SKM-1 (cell line): ENCODE data around the gene CACNA1C.

Experiments
- DNase-seq: peaks from one replicate; lab custom pipeline; 2025; ENCODE audit not compliant: unreplicated experiment; lab: John Stamatoyannopoulos, UW

Gene CACNA1C

DNA sequence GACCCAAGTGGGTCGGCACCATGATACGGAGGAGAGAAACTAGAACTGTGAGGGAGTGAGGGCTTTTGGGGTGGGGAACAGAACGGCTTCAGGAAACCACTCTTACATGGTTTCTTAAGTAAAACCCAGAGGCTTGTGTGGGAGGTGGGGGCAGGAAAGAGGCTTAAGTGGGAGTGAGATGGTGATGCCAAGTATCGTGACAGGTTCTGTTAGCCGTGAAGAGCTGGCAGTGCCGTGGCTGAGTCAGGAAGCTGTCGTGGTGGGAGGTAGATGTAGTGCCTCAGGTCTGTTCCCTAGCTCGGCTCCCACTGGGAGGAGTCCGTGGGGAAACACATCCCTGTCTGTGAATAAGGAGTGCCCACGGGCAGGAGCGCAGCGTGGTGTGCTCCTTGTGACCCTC is 556.2 kb downstream of the CACNA1C start:
- no peak for DNase-seq

GRCh38 chr12:2610358-2610757 is 557.6 kb downstream of the CACNA1C start:
- DNase-seq, result no peak

DNA sequence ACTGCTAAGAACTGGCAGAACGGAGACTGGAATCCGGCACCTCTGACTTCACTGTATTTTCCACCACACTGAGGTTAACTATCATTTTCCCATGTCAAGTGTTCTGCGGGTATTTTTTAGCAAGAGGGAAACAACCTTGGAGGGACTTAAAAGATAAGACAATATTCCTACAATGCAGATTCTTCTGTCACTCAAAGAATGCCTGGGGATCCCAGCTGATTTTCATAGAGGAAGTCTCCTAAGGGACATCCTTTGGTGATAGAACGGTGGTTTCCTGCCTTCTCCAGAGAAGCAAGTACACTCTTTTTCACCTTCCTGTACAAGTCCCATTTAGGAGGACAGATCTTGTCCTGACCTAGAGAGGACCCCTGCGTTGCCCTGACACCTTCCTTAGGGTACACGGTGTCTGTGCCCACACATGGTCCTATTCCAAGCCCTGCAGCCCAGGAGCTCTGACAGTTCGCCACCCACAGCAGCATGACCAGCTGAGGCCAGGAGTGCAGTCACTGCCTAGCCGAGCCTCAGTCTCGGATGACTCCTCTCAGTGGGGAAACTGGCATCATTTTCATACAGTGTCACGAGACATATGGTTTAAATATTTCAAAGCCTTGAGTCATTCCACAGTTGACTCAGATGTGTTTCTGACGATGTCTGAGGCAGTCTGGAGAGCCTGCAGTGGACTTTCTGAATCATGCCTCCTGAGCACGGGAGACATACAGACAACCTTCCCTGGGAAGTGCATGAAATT is 560.7 kb downstream of the CACNA1C start:
- no peak for DNase-seq

DNA sequence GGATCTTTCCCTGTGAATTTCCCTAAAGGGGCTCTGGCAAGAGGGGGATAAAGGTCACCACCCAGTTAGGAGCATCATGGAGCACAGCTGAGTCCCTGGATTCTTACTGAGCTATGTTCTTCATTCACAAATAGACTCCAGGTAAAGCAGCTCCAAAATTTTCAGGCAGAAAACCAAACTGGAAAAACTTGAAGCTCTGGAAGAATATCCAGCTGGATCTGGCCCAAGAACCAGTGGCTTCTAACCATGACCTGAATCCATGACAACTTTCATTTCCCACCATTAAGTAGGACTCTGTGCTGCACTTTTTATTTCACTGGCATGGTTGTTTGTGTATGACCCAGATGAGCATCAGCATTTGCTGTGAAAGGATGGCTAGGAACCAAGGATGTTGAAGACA is 561.6 kb downstream of the CACNA1C start:
- no peak for DNase-seq

GRCh38 chr12:2615665-2616402 is 563.0 kb downstream of the CACNA1C start:
- DNase-seq, result no peak

DNA sequence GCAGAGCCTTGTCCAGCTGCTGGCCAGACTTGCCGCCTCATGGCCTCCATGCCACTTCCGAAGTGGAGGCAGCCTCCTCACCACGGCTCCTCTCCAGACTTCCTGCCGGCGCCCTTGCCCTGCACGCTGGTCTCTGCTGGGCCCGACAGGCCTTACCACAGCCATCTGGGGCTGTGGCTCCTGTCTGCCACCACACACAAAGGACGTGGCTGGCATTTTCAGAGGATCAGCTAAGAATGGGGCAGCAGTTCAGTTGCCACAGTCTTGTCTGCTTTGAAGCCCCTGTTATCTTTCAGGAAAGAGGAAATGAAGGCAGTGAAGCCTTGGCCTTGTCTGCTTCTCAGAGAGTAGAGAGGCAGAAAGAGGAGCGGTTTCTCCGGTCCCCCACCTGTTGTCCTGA is 564.0 kb downstream of the CACNA1C start:
- DNase-seq, result no peak

DNA sequence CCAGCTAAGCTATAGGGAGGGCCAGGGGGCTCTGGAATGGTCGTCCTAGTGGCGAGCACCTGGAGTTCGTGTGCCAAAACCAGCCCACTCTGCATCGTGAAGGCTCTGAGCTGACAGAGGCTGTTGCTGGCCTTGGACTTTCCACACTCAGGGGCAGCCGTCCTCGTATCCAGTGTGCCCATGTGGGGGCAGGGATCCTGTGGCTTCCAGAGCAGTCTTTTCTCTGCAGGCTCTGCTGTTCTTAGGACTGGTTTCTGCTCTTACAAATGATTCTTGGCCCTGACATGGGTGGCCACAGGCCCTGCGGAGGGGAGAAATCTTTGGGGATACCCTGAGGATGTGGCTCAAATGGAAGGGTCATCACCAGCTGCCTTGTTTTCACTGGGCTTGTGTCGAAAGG is 564.6 kb downstream of the CACNA1C start:
- no peak for DNase-seq

GRCh38 chr12:2618291-2618995 is 565.7 kb downstream of the CACNA1C start:
- no peak for DNase-seq

GRCh38 chr12:2619136-2619535 is 566.3 kb downstream of the CACNA1C start:
- DNase-seq, result no peak

DNA sequence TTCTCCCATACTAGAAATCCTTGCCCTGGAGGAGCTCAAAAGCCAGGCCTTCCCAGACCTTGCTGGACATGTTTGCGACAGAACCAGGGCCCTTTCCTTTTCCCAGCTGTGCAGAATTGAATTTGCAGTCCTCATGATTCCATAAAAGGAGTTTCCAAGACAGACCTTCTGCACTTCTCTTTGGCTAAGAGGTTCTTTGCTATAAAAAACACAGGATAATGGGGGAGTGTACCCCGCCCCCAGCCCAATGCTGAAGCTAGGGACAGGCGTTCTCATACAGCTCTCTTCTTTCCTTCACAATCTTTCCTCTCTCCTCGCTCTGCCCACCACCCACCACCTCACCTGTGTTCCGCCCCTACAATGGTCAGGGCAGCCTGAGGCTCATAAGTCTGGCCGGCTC is 569.7 kb downstream of the CACNA1C start:
- no peak for DNase-seq

- DNase-seq, result no peak
Measured at GRCh38 chr12:2623472-2623871, 570.7 kb downstream of the CACNA1C start.

DNA sequence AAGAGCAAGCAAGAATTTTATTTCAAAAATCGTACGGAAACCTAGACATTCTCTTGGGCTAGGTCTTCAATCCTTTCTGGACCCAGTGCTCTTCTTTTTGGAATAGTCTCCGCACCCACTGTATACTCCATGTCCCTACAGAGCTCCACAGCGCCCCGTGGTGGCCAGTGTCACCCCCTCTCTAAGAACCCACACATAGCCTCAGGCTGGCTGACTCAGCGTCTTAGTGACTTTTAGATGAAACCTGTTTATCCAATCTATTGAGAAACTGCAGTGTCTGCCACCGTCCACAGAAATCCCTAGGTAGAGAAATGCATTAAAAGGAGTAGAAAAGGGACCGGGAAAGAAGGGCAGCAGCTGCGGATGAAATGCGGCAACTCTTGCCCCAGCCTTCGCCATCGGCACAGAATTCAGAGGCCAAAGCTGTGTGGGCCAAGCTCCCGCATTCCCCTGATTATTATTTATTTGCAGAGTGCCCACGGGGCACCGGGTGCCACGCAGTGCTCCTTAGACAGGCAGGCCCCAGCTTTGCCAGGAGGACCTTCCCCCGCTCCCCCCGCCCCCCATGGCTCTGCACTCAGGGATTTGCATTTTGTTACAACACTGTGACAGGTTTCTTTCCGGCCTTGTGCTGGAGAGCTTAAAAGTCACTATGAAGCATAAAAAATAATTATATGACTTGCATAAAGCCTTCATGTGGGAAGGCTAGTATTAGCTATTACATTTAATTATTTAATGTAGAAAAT is 571.9 kb downstream of the CACNA1C start:
- no peak for DNase-seq

DNA sequence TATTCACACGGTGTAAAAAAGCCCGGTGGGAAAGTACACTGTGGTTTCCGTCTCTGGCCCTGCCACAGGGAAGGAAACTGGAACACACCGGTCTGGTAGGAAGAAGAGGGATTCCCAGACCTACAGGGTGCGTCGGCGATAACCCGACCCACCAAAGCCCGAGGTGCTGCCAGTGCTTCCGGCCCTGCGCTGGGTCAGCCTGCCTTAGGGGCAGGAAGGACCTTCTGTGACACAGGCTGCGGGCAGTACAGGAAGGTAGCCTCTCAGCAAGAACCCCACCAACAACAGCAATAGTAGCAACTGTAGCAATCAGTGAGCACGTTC is 572.5 kb downstream of the CACNA1C start:
- no peak for DNase-seq

- no peak for DNase-seq
Measured at GRCh38 chr12:2627076-2627834, 574.5 kb downstream of the CACNA1C start.

- no peak for DNase-seq
Measured at GRCh38 chr12:2627835-2628191, 575.0 kb downstream of the CACNA1C start.

GRCh38 chr12:2628401-2628800 is 575.6 kb downstream of the CACNA1C start:
- DNase-seq, result no peak

- DNase-seq, result no peak
Measured at GRCh38 chr12:2629051-2629450, 576.3 kb downstream of the CACNA1C start.

- no peak for DNase-seq
Measured at GRCh38 chr12:2631653-2632350, 579.0 kb downstream of the CACNA1C start.

DNA sequence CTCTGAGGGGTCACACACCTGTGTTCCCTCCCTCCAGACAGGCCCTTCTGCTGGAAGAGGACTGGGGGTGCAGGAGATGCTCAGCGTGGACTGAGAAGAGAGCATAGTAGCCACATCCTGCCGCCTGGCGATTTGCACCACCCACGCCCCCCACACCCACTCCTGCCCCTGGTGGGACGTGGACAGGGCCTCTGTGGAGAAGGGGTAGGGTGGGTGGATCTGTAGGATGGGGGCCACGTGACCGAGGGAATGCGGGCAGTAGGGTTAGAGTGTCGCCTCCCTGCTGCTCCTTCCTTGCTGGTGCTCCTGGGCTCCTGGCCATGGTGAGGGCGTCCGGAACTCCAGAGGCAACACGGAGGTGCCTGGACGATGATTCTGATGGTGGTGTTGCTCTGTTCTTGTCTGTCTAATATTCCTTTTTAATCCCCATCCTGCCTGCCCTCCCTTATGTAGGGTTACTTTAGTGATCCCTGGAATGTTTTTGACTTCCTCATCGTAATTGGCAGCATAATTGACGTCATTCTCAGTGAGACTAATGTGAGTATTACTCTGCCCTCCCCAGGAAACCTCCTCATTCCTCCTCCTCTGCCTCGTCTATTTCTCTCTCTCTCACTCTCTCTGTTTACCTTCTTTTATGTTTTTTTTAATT is 580.5 kb downstream of the CACNA1C start:
- no peak for DNase-seq

DNA sequence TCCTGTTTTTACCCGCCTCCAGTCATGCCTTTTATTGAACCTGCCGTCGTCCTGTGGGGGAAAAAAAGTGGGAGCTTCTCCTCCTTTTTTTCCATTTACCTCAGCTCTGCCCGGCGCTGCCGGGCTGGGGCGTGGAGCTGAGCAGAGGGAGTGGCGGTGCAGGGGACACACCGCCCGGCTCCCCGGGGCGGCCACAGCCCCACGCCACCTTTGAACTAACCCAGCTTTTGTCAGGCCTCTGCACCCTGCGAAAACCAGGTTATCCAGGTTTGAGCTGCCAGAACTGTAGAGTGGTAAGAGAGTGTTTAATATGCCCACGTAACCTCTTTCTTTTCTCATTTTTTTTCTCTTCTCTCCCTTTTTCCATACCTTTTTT is 581.0 kb downstream of the CACNA1C start:
- no peak for DNase-seq
